T-helper 9 cell (primary cell): Measurements from ENCODE around the gene CBX2.

Experiments used
- DNase-seq: peaks from one replicate; pipeline ENCODE4 v3.0.0-alpha.2; 2020

Gene CBX2

DNA sequence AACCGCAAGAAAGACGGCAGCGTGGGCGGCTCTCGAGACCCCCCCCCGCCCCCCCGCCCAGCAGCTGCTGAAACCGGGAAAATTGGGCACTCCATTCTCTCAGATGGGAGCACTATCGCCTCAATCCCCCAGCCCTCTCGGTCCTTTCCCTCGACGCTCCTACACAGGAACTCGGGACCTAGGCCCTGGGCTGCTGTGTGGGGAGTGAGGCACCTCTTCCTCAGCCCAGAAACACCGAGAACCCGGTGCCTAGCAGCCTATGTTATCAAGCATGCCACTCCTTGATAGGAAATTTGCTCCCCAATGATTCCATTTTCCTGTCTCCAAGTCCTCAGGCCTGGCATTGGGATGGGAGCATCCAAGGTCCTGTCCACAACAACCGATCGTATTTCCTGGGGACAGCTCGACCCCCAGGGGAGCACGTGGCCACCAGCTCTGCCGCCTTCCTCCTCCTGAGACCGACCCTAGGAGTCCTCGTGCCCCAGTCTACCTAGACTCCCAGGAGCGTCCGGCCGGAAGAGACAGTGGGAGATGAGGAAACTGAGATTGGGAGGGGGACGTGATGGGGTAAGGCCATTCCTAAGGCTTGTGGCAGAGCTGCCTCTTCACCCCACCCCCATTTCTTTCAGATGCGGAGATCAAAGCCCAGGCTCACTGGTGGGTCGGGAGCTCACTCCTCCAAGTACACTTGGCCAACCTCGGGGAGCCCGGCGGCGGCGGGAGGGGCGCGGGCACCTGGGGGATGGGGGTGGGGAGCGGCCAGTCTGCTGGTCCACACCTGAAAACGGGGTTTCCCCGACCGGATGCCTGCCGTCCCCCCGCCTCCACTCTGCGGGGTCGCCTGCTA lies 36.4 kb downstream of the CBX2 start:
- no peak for DNase-seq

DNA sequence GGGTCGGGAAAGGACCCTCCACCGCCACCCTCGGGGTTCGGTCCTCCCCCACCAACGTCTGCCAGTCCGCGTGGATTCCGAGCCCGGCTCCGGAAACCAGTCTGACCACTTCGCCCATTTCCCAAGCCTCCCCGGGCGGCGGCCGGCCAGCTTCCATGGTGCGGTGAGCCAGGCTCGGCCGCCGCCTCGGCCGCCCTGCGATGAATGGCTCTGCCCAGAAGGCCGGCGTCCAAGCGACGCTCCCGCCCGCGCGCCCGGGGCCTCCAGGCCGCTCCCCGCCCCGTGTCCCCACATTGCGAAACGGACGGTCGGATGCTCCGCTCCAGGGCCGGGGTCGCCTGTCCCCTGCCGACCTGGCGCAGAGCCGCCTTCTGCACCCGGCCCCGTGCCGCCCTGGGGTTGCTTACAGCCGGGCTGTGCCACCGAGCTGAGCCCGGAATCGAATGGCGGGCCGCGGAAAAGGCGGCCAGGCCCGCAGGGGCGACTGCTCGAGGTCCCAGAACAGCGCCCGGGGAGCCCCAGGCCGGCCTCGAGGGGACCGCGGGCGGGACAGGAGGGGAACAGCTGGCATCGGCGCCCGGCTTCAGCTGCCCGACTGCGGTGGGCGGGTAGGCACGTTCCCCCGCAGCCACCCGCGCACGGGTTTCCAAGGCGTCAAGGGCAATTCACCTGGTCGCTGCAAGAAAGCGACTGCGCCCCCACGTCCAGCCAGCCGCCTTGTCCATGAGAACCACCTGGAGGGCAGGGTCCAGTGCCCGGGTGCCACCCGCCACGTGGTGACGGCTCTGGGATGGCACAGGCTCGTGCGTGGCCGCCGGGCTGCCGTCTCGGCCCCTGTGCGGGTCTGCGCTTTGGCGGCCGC lies 37.3 kb downstream of the CBX2 start:
- no peak for DNase-seq

DNA sequence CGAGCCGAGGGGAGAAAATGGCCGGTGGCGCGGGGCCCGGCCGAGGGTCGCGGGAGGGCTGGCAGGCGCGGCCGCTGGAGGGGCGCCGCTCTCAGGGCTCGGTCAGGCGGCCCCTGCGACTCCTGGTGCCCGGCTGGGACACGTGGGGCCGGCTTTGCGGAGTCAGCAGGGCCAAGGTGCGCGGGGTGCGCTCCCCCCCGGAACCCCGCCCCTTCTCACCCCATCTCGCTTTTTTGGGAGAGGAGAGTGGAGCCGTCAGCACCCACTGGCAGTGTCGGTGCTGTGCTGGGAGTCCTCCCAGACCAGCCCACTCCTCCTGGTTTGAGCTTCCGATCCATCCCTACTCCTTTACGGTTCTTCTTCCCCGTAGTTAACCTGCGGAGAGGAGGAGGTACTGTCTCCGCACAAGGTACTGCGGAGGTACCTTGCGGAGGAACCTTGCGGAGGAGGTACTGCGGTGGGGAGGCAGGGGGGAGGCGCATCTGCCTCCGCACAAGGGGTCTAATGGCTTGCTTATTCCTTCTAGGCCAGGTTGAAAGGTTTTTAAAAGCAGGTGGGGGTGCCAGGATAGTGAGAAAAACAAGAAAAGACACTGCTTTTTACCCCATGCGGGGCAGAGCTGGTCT lies 38.0 kb downstream of the CBX2 start:
- DNase-seq: no peak

DNA sequence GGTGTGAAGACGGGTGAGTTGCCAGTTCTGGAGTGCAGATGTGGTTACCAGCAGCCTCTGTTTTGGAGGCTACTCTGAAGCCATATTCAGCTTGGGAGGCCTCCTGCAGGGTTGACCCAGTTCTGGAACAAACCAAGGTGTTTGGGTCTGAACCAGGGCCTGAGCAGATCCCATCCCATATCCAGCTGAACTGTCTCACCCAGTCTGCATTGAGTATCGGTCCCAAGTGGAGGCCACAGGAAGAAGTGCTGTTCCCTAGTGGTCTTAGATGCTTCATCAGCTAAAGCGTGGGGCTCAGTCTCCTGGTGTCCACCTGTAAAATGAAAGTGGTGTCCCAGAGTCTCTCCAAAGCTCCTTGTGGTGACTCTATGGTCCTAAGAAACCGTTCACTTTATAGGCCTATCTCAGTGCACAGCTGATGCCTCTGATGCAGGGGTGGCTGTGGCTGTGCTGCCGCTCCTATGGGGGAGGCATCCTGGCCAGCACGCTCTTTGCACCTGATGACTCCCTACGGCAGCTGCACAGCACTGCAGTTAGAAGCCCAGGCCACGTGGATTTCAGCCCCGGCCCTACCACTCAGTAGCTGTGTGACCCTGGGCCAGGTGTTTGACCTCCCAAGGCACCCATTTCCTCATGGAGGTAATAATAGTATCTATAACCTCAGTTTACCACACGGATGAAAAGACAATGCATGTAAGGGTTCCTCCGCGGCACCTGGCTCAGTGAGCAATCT lies 40.2 kb downstream of the CBX2 start:
- DNase-seq: no peak

DNA sequence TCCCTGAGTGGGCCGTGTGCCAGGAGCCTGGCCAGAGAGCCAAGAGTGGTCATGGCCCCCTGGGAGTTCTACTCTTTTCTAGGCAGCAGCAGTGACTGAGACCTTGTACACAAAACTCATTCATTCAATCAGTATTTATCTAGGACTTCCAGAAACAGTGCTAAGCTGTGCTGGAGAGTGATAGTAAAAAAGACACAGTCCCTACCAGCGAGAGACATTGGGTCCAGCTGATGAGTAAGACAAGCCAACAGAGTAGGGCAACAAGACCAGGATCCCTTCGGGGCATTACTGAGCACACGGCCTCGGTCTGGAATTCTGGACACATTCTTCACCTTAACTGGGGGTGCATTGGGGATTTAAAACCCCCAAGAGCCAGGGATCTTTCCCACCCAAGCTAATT lies 41.1 kb downstream of the CBX2 start:
- no peak for DNase-seq

DNA sequence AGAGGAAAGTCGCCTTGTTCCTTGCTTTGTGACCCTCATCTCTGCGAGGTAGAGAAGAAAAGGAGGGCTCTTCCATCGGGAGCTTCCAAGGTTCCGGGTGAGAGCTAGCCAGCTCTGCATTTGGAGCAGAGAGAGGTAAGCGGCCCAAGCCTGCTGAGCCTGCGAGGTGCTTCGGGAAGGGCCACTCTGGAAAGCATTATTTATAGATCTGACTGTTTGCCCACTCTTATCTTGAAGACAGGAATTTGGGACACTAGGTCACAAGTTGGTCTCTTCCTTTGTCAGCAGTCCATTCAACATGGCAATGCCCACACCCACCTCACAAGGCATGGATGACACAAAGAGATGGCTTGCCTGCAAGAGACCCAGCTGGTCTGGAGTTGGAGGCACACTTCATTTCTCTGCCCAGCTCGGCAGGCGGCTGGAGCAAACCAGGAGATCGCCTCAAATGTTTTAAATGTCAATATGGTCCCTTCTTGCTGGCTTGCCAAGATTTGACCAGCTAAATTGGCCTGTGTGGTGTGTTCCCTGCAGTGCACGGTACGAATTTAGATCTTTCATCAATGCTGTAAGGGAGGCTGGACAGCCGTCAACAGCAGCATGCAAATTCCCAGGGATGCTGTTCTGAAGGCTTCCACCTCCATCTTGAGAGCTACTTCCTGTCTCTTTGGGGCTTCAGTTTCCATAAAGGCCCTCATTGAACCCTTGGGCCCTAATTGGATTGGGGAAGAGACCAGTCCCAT lies 41.8 kb downstream of the CBX2 start:
- no peak for DNase-seq

DNA sequence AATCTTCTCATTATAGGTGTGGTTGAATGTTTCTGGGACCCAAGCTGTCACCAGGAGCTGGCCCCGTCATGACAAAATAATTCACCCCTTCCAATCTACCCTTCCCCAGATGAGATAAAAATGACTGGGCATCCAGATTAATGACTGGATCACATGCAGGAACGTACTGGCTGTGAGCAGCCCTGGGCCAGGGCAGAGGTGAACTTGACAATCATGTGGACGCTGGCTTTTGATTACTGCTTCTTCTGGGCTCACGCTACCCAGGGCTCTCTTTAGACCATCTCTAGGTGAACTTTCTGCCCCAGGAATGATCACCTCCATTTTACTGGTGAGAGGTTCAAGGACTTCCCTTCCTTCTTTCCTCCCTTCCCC lies 43.0 kb downstream of the CBX2 start:
- no peak for DNase-seq

DNA sequence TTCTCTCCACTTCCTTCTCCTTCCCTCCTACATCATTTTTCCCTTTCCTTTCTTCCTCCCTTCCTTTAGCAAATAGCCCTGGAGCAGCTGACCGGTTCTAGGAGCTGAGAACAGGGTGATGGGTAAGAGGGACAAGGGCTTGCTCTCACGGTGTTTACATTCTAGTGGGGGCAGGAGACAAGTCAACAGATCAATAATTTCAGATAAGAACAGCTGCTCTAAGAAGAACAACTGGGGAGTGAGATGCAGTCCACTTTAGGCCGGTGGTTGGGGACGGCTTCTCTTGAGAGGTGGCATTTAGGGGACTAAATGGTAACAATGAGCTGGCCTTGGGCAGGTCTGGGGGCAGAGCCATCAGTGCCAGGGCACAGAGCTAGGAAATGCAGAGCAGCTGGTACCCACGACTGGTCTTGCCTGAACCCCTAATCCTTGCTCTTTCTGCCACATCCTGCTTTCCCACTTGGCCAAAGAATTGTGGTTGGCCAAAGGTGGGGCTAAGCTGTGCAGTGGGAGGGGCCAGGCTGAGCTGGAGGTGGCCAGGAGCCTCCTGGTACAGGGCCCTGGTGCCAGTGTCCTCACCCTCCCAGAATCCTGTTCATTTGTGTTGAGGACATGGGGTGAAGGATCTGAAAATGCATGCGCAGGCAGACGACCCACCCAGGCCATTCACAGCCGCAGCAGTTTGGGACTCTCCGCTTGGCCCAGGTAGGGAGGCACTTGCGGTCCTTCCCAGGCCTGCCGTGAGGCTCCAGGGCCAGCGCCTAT lies 43.6 kb downstream of the CBX2 start:
- no peak for DNase-seq

DNA sequence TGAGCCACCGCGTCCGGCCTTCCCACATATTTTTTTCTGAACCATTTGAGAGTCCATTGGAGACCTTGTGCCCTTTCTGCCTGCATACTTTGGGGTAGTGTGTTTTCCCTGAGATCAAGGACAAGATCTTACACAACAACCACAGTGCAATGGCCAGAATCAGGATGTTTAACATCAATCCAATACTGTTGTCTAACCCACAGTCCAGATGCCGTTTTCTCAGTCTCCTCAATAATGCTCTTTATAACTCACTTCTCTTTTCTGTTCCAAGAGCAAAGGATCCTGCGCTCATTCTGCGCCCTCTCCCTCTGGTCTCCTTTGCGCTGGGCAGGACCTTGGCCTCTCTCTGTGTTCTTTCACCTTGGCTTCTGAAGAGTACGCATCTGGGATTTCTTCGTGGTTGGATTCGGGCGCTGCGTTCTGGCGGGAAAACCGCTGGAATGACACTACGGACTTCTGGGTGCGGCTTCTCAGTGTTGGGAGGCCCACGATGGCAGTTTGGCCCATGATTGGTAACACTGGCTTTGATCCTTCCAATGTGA lies 44.7 kb downstream of the CBX2 start:
- no peak for DNase-seq

DNA sequence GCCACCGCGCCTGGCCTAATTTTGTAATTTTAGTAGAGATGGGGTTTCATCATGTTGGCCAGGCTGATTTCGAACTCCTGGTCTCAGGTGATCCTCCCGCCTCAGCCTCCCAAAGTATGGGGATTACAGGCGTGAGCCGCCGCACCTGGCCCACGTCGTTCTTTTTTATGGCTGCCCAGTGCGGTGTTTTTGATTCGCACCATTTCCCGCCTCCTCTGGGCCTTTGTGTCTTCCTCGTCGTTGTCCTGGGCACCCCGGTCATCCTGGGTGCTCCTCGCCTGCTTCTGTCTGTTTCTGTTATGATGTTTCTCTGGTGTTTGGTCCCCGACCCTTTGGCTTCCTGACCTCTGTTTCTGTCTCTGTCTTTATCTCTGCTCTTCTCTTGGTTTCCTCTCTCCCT lies 46.3 kb downstream of the CBX2 start:
- DNase-seq: no peak

DNA sequence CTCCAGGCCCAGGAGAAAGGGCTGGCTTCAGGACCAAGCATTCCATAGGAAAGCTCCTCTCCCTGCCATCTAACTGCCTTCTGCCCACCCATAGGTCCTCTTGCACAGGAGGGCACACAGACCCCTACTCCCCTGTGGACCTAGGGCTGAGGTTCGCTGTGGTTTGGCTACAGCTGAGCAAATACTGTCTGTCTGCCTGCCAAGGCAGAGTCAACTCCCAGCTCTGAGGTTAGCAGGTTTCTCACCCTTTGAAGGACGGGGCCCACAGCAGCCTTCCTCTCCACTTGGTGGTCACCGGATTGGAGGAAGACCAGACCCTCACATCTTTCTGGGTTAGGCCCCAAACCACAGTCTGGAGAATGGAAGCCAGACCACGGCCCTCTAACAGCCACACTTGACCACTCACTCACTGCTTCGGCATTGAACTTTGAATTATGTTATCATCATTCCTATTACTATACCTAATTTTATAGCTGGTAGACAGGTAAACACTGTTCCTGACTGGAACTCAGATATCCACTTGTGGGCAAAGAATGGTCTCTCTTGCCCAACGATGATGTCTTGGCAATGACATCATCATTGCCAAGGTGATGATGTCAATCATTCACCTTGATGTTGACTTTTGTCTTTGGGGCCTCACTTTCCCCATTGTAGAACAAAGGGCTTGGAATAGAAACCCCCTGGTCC lies 47.1 kb downstream of the CBX2 start:
- no peak for DNase-seq

DNA sequence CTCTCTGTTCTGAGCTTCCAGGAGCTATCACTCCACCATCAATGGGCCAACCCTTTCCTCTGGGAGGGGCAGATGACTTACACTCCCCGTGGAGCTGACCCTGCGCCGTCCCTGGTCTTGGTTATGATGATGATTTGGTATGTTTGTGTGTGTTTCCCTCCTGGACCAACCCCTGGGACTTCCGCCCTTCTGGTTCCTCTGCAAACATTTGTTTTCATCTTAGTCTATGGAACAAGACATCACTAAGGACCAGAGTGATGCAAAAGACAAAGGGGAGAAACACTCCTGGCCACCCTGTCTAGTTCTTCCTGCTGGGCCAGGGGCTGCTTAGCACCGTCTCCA lies 47.6 kb downstream of the CBX2 start:
- DNase-seq: no peak

DNA sequence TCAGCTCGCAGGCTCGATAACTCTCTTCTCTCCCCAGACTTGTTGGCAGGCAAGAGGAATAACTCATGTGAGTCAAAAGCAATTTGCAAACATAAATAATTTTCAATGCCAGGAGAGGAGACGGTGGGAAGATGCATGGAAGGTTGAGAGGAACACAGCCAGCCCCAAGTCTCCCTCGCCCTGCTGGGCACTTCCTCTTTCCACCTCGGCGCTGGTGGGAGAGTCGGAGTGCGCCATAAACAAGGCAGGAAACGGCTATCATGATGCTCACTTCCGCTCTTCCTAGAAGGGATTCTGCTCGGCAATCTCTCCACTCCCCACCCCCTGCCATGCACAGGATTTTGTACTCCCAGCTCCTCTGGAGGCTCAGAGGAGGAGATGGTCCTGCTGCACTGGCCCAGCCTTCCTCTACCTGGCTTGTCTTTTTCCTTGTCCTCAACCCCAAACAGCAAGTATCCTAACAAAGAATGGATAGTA lies 48.3 kb downstream of the CBX2 start:
- no peak for DNase-seq

DNA sequence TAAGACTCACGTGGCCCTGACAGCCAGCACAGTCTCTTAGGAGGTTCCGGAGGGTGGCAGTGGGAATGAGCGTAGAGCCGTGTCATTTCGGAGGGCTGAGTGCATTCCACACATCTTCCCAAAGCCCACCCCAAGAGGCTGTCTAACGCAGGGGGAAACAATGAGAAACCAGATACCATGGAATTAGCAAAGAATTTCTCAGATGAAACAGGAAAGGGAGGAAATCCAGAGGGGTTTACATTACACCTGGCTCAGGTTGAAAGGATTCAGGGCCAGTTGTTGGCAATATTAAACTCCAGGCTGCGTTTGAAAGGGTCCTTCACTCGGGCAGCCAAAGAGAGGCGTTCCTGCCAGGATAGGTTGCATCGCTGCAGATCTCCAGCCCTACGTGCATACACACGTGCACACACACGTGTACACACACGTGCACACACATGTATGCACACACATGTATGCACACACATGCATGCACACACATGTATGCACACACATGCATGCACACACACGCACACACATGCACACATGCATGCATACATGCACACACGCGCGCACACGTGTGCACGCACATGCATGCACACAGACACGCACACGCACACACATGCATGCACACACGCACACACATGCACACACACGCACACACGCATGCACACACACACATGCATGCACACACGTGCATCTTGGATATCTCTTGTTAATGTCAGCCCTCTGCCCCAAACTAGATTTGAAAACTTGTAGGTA lies 49.1 kb downstream of the CBX2 start:
- DNase-seq: no peak

DNA sequence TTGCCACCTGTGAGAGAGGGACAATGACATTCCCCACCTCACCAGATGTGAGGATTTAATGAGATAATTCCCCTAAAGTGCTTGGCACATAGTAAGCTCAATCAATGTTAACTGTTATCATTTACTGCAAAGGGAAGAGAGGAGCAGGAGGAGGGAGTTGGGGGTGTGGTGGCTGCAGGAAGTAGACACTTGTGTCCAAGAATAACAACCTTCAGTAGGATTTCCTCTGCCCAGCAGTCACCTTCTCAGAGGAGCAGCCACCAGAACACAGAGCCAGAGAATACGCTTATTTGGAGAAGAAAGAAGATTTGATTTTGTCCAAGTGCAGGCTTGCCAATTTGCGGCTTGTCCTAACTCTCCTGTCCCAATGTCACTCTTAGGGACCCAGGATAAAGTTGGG lies 51.1 kb downstream of the CBX2 start:
- no peak for DNase-seq

DNA sequence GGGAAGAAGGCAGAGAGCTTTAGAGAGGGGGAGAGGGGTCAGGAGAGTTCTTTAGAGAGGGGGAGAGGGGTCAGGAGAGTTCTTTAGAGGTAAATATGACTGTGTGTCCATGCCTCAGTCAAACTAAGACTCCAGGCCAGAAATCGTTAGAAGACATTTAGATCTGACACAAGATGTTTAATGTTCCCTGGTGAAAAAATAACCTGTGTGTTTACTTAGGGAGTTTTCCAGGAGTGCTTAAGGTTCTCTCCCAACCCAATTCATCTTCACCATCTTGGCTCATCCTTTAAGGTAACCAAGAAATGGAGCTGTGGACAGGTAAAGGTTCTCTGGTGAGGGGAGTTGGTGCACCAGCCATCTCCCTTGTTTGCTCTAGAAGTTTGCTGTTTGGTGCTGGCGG lies 51.5 kb downstream of the CBX2 start:
- DNase-seq: no peak

DNA sequence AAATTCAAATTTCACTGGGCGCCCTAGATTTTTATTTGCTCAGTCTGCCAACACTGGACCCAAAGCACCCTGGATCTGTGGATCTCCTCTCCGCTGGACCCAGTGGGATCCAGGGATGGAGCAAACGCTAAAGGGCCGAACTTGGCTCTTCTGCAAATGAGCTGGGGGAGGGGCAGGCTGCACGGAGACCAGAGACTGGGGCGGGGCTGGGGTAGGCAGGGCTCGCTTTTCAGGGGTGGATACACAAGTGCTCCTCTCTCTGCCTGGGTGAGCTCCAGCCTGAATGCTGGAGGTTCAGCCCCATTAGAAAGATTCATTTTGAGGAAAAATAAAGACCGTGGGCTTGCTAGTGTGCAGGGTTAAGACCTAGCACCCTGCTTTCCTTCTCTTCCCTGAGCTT lies 52.4 kb downstream of the CBX2 start:
- DNase-seq: no peak

DNA sequence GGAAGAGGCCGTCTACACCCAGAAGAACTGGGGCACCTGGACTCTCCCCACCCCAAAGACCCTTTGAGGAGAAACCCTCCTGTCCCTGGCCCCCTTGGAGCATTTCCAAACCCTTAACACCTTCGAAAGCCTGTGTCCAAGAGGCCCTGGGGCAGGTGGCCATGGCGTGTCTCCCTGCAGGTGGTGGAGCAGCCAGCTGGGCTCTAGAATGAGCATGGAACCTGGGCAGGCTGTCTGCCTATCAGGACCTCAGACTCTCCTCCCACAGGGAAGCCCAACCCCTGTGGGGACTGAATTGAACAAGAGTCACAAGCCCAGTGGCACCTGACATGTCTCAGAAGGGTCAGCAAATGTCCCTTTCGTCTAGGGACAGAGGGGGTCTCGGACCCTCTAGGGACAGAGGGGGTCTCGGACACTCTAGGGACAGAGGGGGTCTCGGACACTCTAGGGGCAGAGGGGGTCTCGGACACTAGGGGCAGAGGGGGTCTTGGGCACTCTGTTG lies 52.9 kb downstream of the CBX2 start:
- no peak for DNase-seq
